Measurements from ENCODE around the gene SPACA7. TPM values are rescaled to one million over a fixed set of nuclear protein-coding genes. Genes with fewer than 3 reads are reported as not detected.

SPACA7 gene
- not detected in 2 replicates for total RNA-seq
- long read RNA-seq = 0 reads

DNA sequence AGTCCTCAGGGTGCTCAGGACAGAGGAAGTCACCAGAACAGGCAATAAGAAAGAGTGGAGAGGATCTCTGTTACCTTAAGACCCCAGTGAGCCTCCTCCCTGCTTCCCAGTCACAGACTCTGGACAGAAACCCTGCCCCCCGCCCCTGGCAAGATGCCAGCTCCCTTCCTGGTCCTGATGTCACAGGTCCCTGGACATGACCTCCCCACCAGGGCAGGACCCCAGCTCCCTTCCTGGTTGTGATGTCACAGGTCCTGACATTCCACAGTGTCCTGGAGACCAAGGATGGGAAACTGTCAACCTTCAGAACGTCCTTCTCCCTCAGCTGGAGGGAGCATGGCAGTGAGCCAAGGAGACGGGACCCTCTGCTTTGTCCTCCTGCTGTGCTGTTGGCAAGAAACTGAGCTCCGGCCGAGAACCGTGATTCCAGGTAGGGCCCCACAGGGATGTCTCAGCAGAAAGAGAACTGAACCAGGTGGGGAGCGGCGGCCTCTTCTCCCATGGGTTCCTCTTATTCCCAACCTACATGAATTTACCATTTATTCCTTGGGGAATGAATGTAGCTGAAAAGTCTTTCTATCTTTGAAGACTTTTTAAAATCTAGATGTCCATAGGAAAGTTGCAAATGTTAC, at the start of gene SPACA7:
SPACA7 (plus strand) TSS at position 306 of the 632 bp plus-strand sequence; CDS start at position 337, 31 bp downstream.
- peak; percentile 83 for DNase-seq (ENCODE audit: extremely low spot score, unreplicated experiment)
- H3K36me3 Mint-ChIP-seq (ENCODE audit: unreplicated experiment) = no peaks in the 10 kb centered on the region
- H3K9me3 Mint-ChIP-seq (ENCODE audit: unreplicated experiment) = peaks cover 28% of the 10 kb centered on the region
- peaks cover 3% of the 10 kb centered on the region for H3K27me3 Mint-ChIP-seq (ENCODE audit: unreplicated experiment)
- H3K27ac Mint-ChIP-seq (ENCODE audit: unreplicated experiment) = no peak within 1 kb of the TSS
- no peaks in the 10 kb centered on the region for H3K4me1 Mint-ChIP-seq (ENCODE audit: unreplicated experiment)
- no peak within 1 kb of the TSS for H3K4me3 Mint-ChIP-seq (ENCODE audit: unreplicated experiment)
- TF ChIP-seq, protein P1, sequence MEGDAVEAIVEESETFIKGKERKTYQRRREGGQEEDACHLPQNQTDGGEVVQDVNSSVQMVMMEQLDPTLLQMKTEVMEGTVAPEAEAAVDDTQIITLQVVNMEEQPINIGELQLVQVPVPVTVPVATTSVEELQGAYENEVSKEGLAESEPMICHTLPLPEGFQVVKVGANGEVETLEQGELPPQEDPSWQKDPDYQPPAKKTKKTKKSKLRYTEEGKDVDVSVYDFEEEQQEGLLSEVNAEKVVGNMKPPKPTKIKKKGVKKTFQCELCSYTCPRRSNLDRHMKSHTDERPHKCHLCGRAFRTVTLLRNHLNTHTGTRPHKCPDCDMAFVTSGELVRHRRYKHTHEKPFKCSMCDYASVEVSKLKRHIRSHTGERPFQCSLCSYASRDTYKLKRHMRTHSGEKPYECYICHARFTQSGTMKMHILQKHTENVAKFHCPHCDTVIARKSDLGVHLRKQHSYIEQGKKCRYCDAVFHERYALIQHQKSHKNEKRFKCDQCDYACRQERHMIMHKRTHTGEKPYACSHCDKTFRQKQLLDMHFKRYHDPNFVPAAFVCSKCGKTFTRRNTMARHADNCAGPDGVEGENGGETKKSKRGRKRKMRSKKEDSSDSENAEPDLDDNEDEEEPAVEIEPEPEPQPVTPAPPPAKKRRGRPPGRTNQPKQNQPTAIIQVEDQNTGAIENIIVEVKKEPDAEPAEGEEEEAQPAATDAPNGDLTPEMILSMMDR (IDR thresholded peaks at IDR 0.05) = no peak

GRCh38 chr13:112326821-112327370, 49.3 kb upstream of the SPACA7 start:
- TF ChIP-seq, protein P1 (IDR thresholded peaks at IDR 0.05) = no peak
- no peak overlapping the region for H3K4me3 Mint-ChIP-seq (ENCODE audit: unreplicated experiment)
- H3K27me3 Mint-ChIP-seq (ENCODE audit: unreplicated experiment) = no peaks in the 10 kb centered on the region
- no peaks in the 10 kb centered on the region for H3K36me3 Mint-ChIP-seq (ENCODE audit: unreplicated experiment)
- H3K4me1 Mint-ChIP-seq (ENCODE audit: unreplicated experiment) = no peaks in the 10 kb centered on the region
- no peak for DNase-seq (ENCODE audit: extremely low spot score, unreplicated experiment)
- H3K27ac Mint-ChIP-seq (ENCODE audit: unreplicated experiment) = no peak overlapping the region
- H3K9me3 Mint-ChIP-seq (ENCODE audit: unreplicated experiment) = peaks cover 8% of the 10 kb centered on the region

GRCh38 chr13:112328936-112329335, 47.2 kb upstream of the SPACA7 start:
- H3K27me3 Mint-ChIP-seq (ENCODE audit: unreplicated experiment) = no peaks in the 10 kb centered on the region
- H3K4me3 Mint-ChIP-seq (ENCODE audit: unreplicated experiment) = no peak overlapping the region
- H3K9me3 Mint-ChIP-seq (ENCODE audit: unreplicated experiment) = peaks cover 8% of the 10 kb centered on the region
- H3K27ac Mint-ChIP-seq (ENCODE audit: unreplicated experiment) = no peak overlapping the region
- no peaks in the 10 kb centered on the region for H3K4me1 Mint-ChIP-seq (ENCODE audit: unreplicated experiment)
- no peak for DNase-seq (ENCODE audit: extremely low spot score, unreplicated experiment)
- no peaks in the 10 kb centered on the region for H3K36me3 Mint-ChIP-seq (ENCODE audit: unreplicated experiment)
- TF ChIP-seq, protein P1 (IDR thresholded peaks at IDR 0.05) = no peak

GRCh38 chr13:112329376-112329775, 46.8 kb upstream of the SPACA7 start:
- no peak overlapping the region for H3K27ac Mint-ChIP-seq (ENCODE audit: unreplicated experiment)
- TF ChIP-seq, protein P1 (IDR thresholded peaks at IDR 0.05) = no peak
- H3K4me3 Mint-ChIP-seq (ENCODE audit: unreplicated experiment) = no peak overlapping the region
- H3K9me3 Mint-ChIP-seq (ENCODE audit: unreplicated experiment) = peaks cover 8% of the 10 kb centered on the region
- no peak for DNase-seq (ENCODE audit: extremely low spot score, unreplicated experiment)
- H3K36me3 Mint-ChIP-seq (ENCODE audit: unreplicated experiment) = no peaks in the 10 kb centered on the region
- H3K4me1 Mint-ChIP-seq (ENCODE audit: unreplicated experiment) = no peaks in the 10 kb centered on the region
- no peaks in the 10 kb centered on the region for H3K27me3 Mint-ChIP-seq (ENCODE audit: unreplicated experiment)

DNA sequence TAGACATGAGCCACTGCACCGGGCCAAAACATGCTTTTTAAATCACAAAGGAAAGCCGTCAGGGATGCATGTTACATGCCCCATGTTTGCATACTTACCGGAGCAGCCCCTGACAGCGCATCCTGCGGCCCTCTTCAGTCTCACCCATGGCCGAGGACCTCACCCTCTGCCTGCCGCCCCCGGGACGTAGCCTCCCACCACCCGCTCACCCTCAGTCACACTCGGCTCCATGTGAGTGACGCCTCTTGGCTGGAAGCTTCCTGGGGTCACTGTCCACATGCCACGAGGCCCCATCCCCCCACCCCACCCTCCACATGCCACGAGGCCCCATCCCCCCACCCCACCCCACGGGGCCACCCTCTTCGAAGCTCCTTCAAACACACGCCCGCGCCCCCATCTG, 46.1 kb upstream of the SPACA7 start:
- H3K9me3 Mint-ChIP-seq (ENCODE audit: unreplicated experiment) = peaks cover 6% of the 10 kb centered on the region
- H3K27ac Mint-ChIP-seq (ENCODE audit: unreplicated experiment) = no peak overlapping the region
- TF ChIP-seq, protein P1 (IDR thresholded peaks at IDR 0.05) = no peak
- H3K4me3 Mint-ChIP-seq (ENCODE audit: unreplicated experiment) = no peak overlapping the region
- no peaks in the 10 kb centered on the region for H3K4me1 Mint-ChIP-seq (ENCODE audit: unreplicated experiment)
- no peak for DNase-seq (ENCODE audit: extremely low spot score, unreplicated experiment)
- H3K27me3 Mint-ChIP-seq (ENCODE audit: unreplicated experiment) = no peaks in the 10 kb centered on the region
- H3K36me3 Mint-ChIP-seq (ENCODE audit: unreplicated experiment) = no peaks in the 10 kb centered on the region
